K562 (cell line): ENCODE data around the gene HOXB6. TPM values are rescaled to one million over a fixed set of nuclear protein-coding genes. Genes with fewer than 3 reads are reported as not detected.

Experiments
- E2F1 ChIP-seq: sonication (generic); formaldehyde crosslinking; IDR thresholded peaks from 2 replicates; pipeline ENCODE4 v1.8.1; 2023; ENCODE audit warnings: mild to moderate bottlenecking, missing genetic modification reagents, moderate library complexity
- GTF2E2 ChIP-seq: fragments of 200-800 bp; sonication (Bioruptor generic); IDR thresholded peaks from 2 replicates; pipeline ENCODE4 v1.6.1; 2016; ENCODE audit warnings: missing genetic modification characterization, missing compliant biosample characterization
- HEY1 ChIP-seq: fragments of 250-450 bp; sonication (Bioruptor Pico); IDR thresholded peaks from 2 replicates; pipeline ENCODE4 v1.5.0; 2020; ENCODE audit warnings: mild to moderate bottlenecking, moderate library complexity, borderline replicate concordance
- HIVEP1 ChIP-seq: fragments of 250-450 bp; sonication (Bioruptor Pico); IDR thresholded peaks from 2 replicates; pipeline ENCODE4 v1.4.0; 2020; ENCODE audit warnings: mild to moderate bottlenecking
- KDM5B ChIP-seq: fragments of 200-600 bp; sonication (generic); IDR thresholded peaks from 2 replicates; pipeline ENCODE4 v1.6.1; 2012; ENCODE audit warnings: low read depth, mild to moderate bottlenecking, moderate library complexity, low read length, control low read depth, inconsistent platforms; ENCODE audit not compliant: insufficient replicate concordance
- MITF ChIP-seq: IDR thresholded peaks from 2 replicates; pipeline ENCODE4 v1.6.1; 2014; ENCODE audit warnings: antibody characterized with exemption
- MYNN ChIP-seq, 2 experiments: sonication (generic); formaldehyde crosslinking in 1 of 2; IDR thresholded peaks; 2 replicates each; pipeline versions ENCODE4 v1.5.0 to v1.6.1; 2016 to 2020; ENCODE audit warnings: antibody characterized with exemption in 1 of 2, missing genetic modification reagents in 1 of 2
- NFYB ChIP-seq: IDR thresholded peaks from 2 replicates; pipeline ENCODE4 v1.6.1; 2011; ENCODE audit warnings: mild to moderate bottlenecking, moderate library complexity; ENCODE audit not compliant: insufficient read length; ENCODE audit errors: extremely low read depth
- NR2C2 ChIP-seq, 2 experiments: fragments of 200-800 bp in 1 of 2; sonication (Bioruptor generic) in 1 of 2; sonication (generic) in 1 of 2; formaldehyde crosslinking in 1 of 2; IDR thresholded peaks; 2 replicates each; pipeline versions ENCODE4 v1.6.1 to v1.8.0; 2016 to 2022; ENCODE audit warnings: mild to moderate bottlenecking in 1 of 2, missing compliant biosample characterization in 1 of 2, missing genetic modification characterization in 1 of 2, missing genetic modification reagents in 1 of 2
- NRF1 ChIP-seq, 2 experiments: fragments of 450-650 bp; IDR thresholded peaks in 1 of 2; conservative IDR thresholded peaks in 1 of 2; 2 replicates each; pipeline ENCODE4 v1.6.1; 2014; ENCODE audit warnings: mild to moderate bottlenecking in 2 of 2
- POLR3G ChIP-seq: IDR thresholded peaks from 2 replicates; pipeline ENCODE4 v1.6.1; 2011; ENCODE audit not compliant: insufficient read length, insufficient replicate concordance; ENCODE audit errors: extremely low read depth
- RB1 ChIP-seq: fragments of 450-650 bp; IDR thresholded peaks from 2 replicates; pipeline ENCODE4 v1.6.1; 2017; ENCODE audit warnings: low read depth, mild to moderate bottlenecking
- RUNX1 ChIP-seq: sonication (generic); IDR thresholded peaks from 2 replicates; pipeline ENCODE4 v1.6.1; 2016; ENCODE audit warnings: antibody characterized with exemption, low read depth
- SMAD4 ChIP-seq: fragments of 250-450 bp; sonication (Bioruptor Pico); conservative IDR thresholded peaks from 2 replicates; pipeline ENCODE4 v1.8.0; 2021; ENCODE audit warnings: inconsistent platforms, mild to moderate bottlenecking, moderate library complexity
- SPI1 ChIP-seq: IDR thresholded peaks from 2 replicates; pipeline ENCODE4 v1.6.1; 2011; ENCODE audit warnings: low read depth, low read length, control low read depth, borderline replicate concordance
- SRSF9 ChIP-seq: fragments of 200-400 bp; formaldehyde crosslinking; IDR thresholded peaks from 2 replicates; pipeline ENCODE4 v1.6.1; 2017; ENCODE audit warnings: low read depth, low read length, borderline replicate concordance
- U2AF1 ChIP-seq: fragments of 200-400 bp; formaldehyde crosslinking; optimal IDR thresholded peaks from 2 replicates; pipeline ENCODE3; 2017; ENCODE audit warnings: mild to moderate bottlenecking, low read depth, low read length, moderate library complexity
- VEZF1 ChIP-seq: fragments of 200-800 bp; sonication (Bioruptor generic); IDR thresholded peaks from 2 replicates; pipeline ENCODE4 v1.6.1; 2017; ENCODE audit warnings: missing genetic modification characterization, missing compliant biosample characterization
- ZBTB2 ChIP-seq: fragments of 450-650 bp; IDR thresholded peaks from 2 replicates; pipeline ENCODE4 v1.6.1; 2016; ENCODE audit warnings: antibody characterized with exemption
- ZBTB7A ChIP-seq: IDR thresholded peaks from 2 replicates; pipeline ENCODE4 v1.6.1; 2011; ENCODE audit warnings: low read depth, mild to moderate bottlenecking, low read length, moderate library complexity, borderline replicate concordance; ENCODE audit not compliant: control insufficient read depth
- ZNF12 ChIP-seq: sonication (generic); formaldehyde crosslinking; IDR thresholded peaks from 2 replicates; pipeline ENCODE4 v1.4.0; 2020; ENCODE audit warnings: mild to moderate bottlenecking, missing genetic modification reagents
- polyA plus RNA-seq, 8 experiments: library from polyadenylated mRNA; depleted of rRNA in 4 of 8; stranded (reverse) in 5 of 8; unstranded in 3 of 8; fragments of >200 nt; fragmentation: Nextera tagmentation in 2 of 8; fragmentation: Illumina TruSeq in 1 of 8; extraction: Ambion mirVana in 2 of 8; extraction: Trizol in 1 of 8; gene quantifications; 2 replicates each; pipeline versions ENCODE4 v1.2.1 to v1.2.3, GENCODE V29; 2011 to 2014; ENCODE audit warnings: inconsistent platforms in 1 of 8, missing spikeins in 1 of 8
- total RNA-seq, 7 experiments: library from RNA; depleted of rRNA in 6 of 7; stranded (reverse); fragments of >200 nt in 6 of 7; fragmentation: Illumina TruSeq in 2 of 7; extraction: Trizol in 2 of 7; gene quantifications; 2 replicates each; pipeline versions ENCODE4 v1.2.1 to v1.2.3, GENCODE V29; 2011 to 2021; ENCODE audit warnings: low replicate concordance in 1 of 7

HOXB6 gene
- total and polyA plus RNA-seq, 9 of the 15 experiments (the other 6 are each of a cell fraction or from before 2014, with no cell fraction given), result 1.2 to 14.8 (median 4.9) TPM

- TF ChIP-seq ZNF12 (no peak), ZBTB2 (0 out of 2 replicates have a peak, but pooled peaks have one; percentile 31), HEY1 (CRISPR knock-in tag) (no peak), E2F1 (CRISPR knock-in tag) (no peak), POLR3G (no peak), ZBTB7A (peak; percentile 87), U2AF1 (peak; percentile 14), SPI1 (peak; percentile 58; the same call in 1 of the 2 replicates), GTF2E2 (peak; percentile 67; the same call in 1 of the 2 replicates), NRF1 (conservative IDR thresholded peaks at IDR 0.05 in 1 of 2, IDR thresholded peaks at IDR 0.05 in 1 of 2) (peak; percentile 75 to 76), VEZF1 (CRISPR knock-in tag) (peak; percentile 65), HIVEP1 (CRISPR knock-in tag) (no peak), MYNN (IDR thresholded peaks at IDR 0.05) (peak; percentile 67; the same call in 1 of the 2 replicates), MYNN (CRISPR knock-in tag; IDR thresholded peaks at IDR 0.05) (no peak), SMAD4 (CRISPR knock-in tag) (peak; percentile 26; the same call in 1 of the 2 replicates), NR2C2 (CRISPR knock-in tag; IDR thresholded peaks at IDR 0.05) (no peak), NR2C2 (tag; IDR thresholded peaks at IDR 0.05) (0 out of 2 replicates have a peak, but pooled peaks have one; percentile 29), RUNX1 (no peak), NFYB (no peak), MITF (no peak), KDM5B (peak; percentile 68), SRSF9 (no peak), RB1 (no peak)
Measured at GRCh38 chr17:48579760-48580554, 24.8 kb downstream of the HOXB6 start (continued).
